Activated CD8-positive, alpha-beta T cell treated with anti-CD3 and anti-CD28 coated beads, Interleukin-2, amount 10 ng/mL, durations not matched to agents 7 days and 5 days (primary cell): ENCODE data around the gene DOCK1. TPM values are rescaled to one million over a fixed set of nuclear protein-coding genes. Genes with fewer than 3 reads are reported as not detected.

Experiments
- ATAC-seq: fragments of 150-1000 bp; cut with Tn5 transposase; one replicate; pipeline ENCODE4 v1.10.0; 2021; ENCODE audit warnings: moderate library complexity
- CTCF ChIA-PET: fragments of 350-600 bp; sonication (Branson Sonifier 250); formaldehyde crosslinking; loops from one replicate; lab custom pipeline; 2021; ENCODE audit warnings: antibody characterized with exemption; lab: Charles Lee
- POLR2A ChIA-PET: fragments of 350-600 bp; sonication (Branson Sonifier 250); formaldehyde crosslinking; loops from one replicate; lab custom pipeline; 2021; ENCODE audit warnings: antibody characterized with exemption; lab: Charles Lee
- DNase-seq: peaks from one replicate; pipeline ENCODE4 v3.0.0-alpha.2; 2020
- H3K27ac Mint-ChIP-seq: one replicate; pipeline ENCODE4 v1.8.0; 2021; ENCODE audit warnings: mild to moderate bottlenecking, mixed read lengths
- H3K27me3 Mint-ChIP-seq: one replicate; pipeline ENCODE4 v1.8.0; 2021; ENCODE audit warnings: low read depth, mixed read lengths
- H3K36me3 Mint-ChIP-seq: one replicate; pipeline ENCODE4 v1.8.0; 2021; ENCODE audit warnings: low read depth, mixed read lengths
- H3K4me1 Mint-ChIP-seq: one replicate; pipeline ENCODE4 v1.8.0; 2021; ENCODE audit warnings: low read depth, mixed read lengths
- H3K4me3 Mint-ChIP-seq: one replicate; pipeline ENCODE4 v1.8.0; 2021; ENCODE audit warnings: mild to moderate bottlenecking, mixed read lengths
- H3K9me3 Mint-ChIP-seq: one replicate; pipeline ENCODE4 v1.8.0; 2022; ENCODE audit warnings: mixed read lengths; ENCODE audit not compliant: insufficient read depth
- total RNA-seq, 2 experiments: library from RNA; stranded (reverse); gene quantifications; one replicate each; pipeline ENCODE4 v1.2.3, GENCODE V29; 2021

DOCK1 gene
- total RNA-seq, 2 experiments from 2014 or later, result not detected

DNA sequence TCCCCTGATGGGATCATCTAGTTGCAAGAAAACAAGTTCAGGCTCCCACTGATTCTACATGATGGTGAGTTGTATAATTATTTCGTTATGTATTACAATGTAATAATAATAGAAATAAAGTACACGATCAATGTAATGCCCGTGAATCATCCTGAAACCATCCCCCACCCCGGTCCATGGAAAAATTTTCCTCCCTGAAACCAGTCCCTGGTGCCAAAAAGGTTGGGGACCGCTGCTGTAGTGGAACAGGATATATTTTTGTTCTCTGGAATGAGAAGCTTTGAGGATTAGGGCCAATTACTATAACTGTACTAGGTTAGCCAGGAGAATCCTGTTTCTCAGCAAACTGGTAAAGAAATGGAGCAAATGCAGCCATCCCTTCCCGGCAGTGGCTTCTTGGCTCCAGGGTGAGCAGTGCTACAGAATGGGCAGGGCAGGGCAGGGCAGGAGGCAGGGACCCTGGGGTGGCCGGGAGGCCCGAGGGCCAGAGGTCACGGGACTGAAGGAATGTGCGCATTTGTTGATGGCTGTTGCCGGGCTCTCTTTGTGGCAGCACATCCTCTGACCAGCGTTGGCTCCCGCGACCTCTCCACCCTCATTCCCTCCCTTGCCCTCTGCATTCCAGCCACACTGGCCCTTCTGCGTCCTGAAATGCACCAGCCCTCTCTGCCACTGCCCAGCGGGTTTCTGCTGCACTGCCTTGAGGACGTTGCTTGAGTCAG, 481.5 kb downstream of the DOCK1 start:
- ATAC-seq, result no peak
- H3K9me3 Mint-ChIP-seq, result no peaks in the 10 kb centered on the region
- ChIA-PET CTCF (no interaction called here), POLR2A (no interaction called here)
- DNase-seq, result no peak
- H3K4me3 Mint-ChIP-seq, result no peak overlapping the region
- H3K27me3 Mint-ChIP-seq, result no peaks in the 10 kb centered on the region
- H3K27ac Mint-ChIP-seq, result no peak overlapping the region
- no peaks in the 10 kb centered on the region for H3K36me3 Mint-ChIP-seq
- no peaks in the 10 kb centered on the region for H3K4me1 Mint-ChIP-seq

- DNase-seq, result no peak
- Mint-ChIP-seq H3K36me3 (no peaks in the 10 kb centered on the region), H3K27me3 (no peaks in the 10 kb centered on the region), H3K4me3 (no peak overlapping the region), H3K27ac (no peak overlapping the region), H3K9me3 (no peaks in the 10 kb centered on the region), H3K4me1 (no peaks in the 10 kb centered on the region)
- POLR2A ChIA-PET, result no interaction called here
- CTCF ChIA-PET, result no interaction called here
- ATAC-seq, result no peak
These were observed 486.6 kb downstream of the DOCK1 start for GRCh38 chr10:127391875-127392274.

DNA sequence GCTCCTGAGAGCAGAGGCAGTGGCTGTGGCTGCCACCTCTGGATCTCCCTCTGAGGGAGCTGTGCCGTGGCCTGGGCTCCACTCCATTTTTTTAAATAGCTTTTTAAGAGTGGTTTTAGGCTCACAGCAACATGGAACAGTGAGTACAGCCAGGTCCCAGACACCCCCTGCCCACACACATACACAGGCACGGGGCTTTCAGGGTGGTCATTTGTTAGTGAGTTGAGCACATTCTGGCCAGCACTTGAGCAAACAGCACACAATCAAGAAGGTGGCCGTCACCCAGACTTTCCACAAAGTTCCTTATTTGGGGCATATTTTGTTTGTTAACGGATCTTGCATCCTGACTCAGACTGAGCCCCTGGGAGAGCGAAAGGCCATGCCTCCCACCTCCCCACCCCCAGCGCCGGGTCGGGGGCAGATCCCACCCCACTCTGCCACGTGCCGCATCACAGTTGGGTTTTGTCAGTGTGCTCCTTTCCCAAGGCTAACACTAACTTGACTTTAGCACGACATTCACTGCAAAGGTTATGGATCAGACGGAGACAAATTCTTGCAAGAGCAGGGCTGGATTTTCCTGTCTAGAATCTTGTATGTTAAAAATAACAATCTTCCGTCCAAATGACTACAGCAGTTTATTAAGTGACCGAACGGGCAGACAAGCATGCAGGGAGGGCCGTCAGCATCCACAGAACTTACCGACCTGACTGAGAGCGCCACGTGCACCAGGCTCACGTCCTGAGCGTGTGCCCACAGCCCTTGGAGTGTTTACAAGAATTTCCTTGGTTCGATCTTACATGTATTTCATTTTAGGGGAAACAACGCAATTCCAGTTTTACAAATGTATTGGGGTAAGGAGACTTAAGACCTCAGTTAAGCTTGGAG, 487.4 kb downstream of the DOCK1 start:
- no peaks in the 10 kb centered on the region for H3K36me3 Mint-ChIP-seq

DNA sequence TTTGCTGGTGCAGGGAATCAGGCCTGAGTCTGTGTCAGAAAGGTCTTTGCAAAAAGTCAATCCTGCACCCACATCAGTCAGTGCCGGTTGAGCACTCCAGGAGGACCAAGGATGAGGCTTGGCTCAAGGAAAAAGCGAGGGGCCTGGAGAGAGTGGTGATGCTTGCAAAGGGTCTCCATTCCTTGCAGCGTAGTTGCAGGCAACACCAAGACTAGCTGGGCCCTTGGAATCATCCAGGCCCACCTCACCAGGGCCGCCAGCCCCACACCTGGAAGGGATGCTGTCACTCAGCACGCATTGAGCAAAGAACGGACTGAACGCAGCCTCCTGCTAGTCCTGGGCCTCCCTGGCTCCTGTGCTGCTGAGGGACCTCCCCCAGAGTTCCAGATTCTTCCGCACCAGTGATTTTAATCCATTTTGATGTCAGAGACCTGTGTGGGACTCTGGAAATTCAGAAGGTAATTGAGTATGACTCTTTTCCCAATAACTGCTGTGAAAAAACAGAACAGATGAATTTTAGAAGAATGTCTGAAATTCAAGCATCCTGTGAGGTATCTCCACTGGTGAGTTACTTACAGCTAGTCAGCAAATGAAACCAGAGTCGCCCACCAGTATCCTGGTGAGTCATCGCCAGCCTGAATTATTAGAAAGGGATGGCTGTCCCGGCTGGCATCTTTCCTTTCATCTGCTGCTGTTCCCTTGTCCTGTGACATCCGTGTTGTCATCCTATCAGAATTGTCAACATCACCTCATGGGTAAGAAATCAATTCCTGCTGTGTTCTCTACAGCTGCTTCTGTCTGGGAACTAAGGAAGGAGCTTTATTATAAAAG, 493.1 kb downstream of the DOCK1 start:
- CTCF ChIA-PET, result no interaction called here
- POLR2A ChIA-PET, result no interaction called here
- Mint-ChIP-seq H3K36me3 (no peaks in the 10 kb centered on the region), H3K27me3 (no peaks in the 10 kb centered on the region), H3K9me3 (no peaks in the 10 kb centered on the region), H3K4me3 (no peak overlapping the region), H3K27ac (no peak overlapping the region), H3K4me1 (no peaks in the 10 kb centered on the region)
- ATAC-seq (no peak), DNase-seq (no peak)

More for the DNA sequence above, 487.4 kb downstream of the DOCK1 start:
- DNase-seq, result no peak
- Mint-ChIP-seq H3K27me3 (no peaks in the 10 kb centered on the region), H3K4me1 (no peaks in the 10 kb centered on the region), H3K9me3 (no peaks in the 10 kb centered on the region), H3K27ac (no peak overlapping the region), H3K4me3 (no peak overlapping the region)
- POLR2A ChIA-PET, result no interaction called here
- CTCF ChIA-PET, result no interaction called here
- ATAC-seq, result no peak

DNA sequence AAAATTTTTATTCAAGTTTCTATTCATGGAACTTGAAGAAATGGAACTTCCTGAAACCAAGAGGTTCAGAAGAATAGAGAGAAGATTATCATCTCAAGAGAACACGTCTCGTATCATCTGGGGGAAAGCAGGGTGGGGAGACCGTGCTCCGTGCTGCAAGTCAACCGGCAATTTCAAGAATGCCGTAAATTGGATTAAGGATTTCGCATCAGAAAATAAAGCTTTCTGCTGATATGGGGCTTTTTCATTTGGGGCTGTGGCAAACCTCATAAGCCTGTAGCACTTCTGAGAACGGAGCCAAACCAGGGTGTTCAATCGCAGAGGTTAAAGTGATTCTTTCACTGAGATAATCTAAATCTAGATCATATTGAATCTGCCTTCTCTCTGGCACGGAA, 493.7 kb downstream of the DOCK1 start:
- CTCF ChIA-PET, result no interaction called here
- Mint-ChIP-seq H3K27me3 (no peaks in the 10 kb centered on the region), H3K4me3 (no peak overlapping the region), H3K27ac (no peak overlapping the region), H3K9me3 (no peaks in the 10 kb centered on the region), H3K36me3 (no peaks in the 10 kb centered on the region), H3K4me1 (no peaks in the 10 kb centered on the region)
- DNase-seq (no peak), ATAC-seq (no peak)
- POLR2A ChIA-PET, result no interaction called here

GRCh38 chr10:127399668-127400067, 494.4 kb downstream of the DOCK1 start:
- ATAC-seq (no peak), DNase-seq (no peak)
- ChIA-PET CTCF (no interaction called here), POLR2A (no interaction called here)
- H3K4me1 Mint-ChIP-seq, result no peaks in the 10 kb centered on the region
- H3K4me3 Mint-ChIP-seq, result no peak overlapping the region
- no peaks in the 10 kb centered on the region for H3K27me3 Mint-ChIP-seq
- no peak overlapping the region for H3K27ac Mint-ChIP-seq
- H3K9me3 Mint-ChIP-seq, result no peaks in the 10 kb centered on the region
- H3K36me3 Mint-ChIP-seq, result no peaks in the 10 kb centered on the region

DNA sequence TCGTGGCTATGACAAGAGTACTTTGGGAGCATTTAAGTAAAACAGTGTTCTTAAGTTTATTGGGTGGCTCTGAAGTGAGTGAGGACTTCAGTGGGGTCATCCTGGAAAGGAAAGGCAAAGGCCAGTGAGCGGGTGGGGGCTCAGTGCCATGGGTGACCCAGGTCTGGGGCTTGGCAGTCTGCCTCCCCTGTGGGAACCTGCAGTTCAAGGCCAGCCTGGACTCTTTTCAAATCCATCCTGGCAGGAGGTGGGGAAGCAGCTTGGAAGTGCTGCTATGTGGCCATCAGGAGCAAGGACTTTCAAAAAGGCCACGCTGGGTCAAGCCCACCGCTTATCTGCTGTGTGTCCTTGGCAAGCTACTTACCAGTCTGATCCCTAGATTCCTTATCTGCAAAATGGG, 495.0 kb downstream of the DOCK1 start:
- Mint-ChIP-seq H3K4me1 (no peaks in the 10 kb centered on the region), H3K27me3 (no peaks in the 10 kb centered on the region), H3K36me3 (no peaks in the 10 kb centered on the region), H3K9me3 (no peaks in the 10 kb centered on the region), H3K4me3 (no peak overlapping the region), H3K27ac (no peak overlapping the region)
- CTCF ChIA-PET, result no interaction called here
- no peak for DNase-seq
- ATAC-seq, result no peak
- POLR2A ChIA-PET, result no interaction called here

DNA sequence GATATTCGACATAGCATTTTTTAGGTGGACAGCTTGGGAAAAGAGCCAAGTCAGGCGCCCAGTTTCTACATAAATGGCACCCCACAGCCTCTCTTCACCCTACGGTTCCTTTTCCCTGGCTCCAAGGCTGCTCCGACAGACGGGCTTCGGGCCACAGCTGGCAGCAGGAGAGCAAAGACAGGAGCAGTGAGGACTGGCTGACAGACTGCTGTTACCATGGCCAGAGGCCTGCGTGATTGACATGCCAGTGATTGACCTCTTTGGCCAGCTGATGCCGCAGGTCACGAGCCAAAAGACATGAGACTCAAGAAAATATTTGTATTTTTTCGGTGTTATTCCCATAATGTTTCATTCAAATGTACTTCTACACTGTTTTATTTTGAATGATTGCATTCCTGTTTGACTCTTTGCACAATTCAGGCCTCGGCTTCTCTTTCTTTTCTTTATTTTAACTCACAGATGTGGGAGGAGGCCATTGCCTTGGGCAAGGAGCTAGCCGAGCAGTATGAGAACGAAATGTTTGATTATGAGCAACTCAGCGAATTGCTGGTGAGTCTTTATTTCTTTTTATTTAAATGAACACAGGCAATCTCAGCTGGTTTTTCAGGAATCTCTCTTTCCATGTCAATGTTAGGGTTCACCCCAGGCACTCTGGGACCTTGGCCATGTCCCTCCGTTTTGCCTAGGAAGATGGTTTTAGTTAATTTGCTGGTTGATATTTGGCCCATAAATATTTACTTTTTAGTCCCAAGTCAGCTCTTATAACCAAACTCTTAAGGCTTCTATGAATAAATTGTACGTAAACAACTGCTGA, 497.6 kb downstream of the DOCK1 start:
- no peak for DNase-seq
- no peaks in the 10 kb centered on the region for H3K36me3 Mint-ChIP-seq
- no peaks in the 10 kb centered on the region for H3K9me3 Mint-ChIP-seq
- no peak overlapping the region for H3K27ac Mint-ChIP-seq
- no peak overlapping the region for H3K4me3 Mint-ChIP-seq
- H3K4me1 Mint-ChIP-seq, result no peaks in the 10 kb centered on the region
- H3K27me3 Mint-ChIP-seq, result no peaks in the 10 kb centered on the region
- POLR2A ChIA-PET, result no interaction called here
- CTCF ChIA-PET, result no interaction called here
- no peak for ATAC-seq

DNA sequence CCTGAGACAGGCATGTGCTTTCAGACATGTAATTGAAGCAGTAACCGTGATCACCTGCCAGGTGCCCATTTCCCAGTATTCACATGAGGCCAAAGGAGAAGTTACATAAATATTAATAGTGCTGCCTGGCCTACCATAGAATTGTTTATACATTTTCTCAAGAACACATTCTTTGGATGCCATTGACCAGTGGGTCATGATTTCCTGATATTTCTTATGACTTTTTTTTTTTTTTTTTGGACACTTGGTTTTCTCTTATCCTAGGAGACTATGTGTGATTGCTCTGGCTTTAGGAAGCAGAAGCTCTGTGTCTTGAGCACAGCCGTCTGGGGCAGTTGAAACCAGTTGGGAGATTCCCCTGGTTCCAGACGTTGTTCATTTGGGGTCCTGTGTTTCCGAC, 500.0 kb downstream of the DOCK1 start:
- ATAC-seq (no peak), DNase-seq (no peak)
- Mint-ChIP-seq H3K4me3 (no peak overlapping the region), H3K27ac (no peak overlapping the region), H3K36me3 (no peaks in the 10 kb centered on the region), H3K4me1 (no peaks in the 10 kb centered on the region), H3K9me3 (no peaks in the 10 kb centered on the region), H3K27me3 (no peaks in the 10 kb centered on the region)
- ChIA-PET POLR2A (no interaction called here), CTCF (no interaction called here)

- POLR2A ChIA-PET, result no interaction called here
- H3K27me3 Mint-ChIP-seq, result no peaks in the 10 kb centered on the region
- H3K36me3 Mint-ChIP-seq, result no peaks in the 10 kb centered on the region
- H3K4me1 Mint-ChIP-seq, result no peaks in the 10 kb centered on the region
- DNase-seq, result no peak
- CTCF ChIA-PET, result interaction anchor here (0.6 kb wide), 1 partner anchor 581 kb away, joined by 3 read pairs; no protein-coding TSS in a partner anchor
- no peak for ATAC-seq
- no peaks in the 10 kb centered on the region for H3K9me3 Mint-ChIP-seq
- H3K27ac Mint-ChIP-seq, result no peak overlapping the region
- no peak overlapping the region for H3K4me3 Mint-ChIP-seq
These were observed 500.9 kb downstream of the DOCK1 start for GRCh38 chr10:127406018-127406550.

DNA sequence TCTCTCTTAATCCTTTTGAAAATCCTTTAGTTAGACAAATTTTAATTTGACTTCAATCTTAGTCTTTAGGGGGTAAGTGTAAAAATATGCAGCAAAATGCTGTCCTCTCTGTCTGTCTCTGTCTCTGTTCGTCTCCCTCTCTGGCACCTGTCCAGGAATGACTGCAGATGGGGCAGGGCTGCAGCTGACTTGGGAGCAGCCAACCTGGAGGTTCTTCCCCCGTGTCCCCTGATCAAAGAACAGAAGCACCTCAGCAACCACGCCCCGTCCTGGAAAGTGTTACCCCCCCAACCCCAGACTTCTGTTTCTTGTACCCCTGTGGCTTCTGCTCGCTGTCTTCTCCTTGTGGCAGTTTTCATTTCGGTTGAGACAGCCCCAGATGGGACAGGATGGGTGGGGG, 502.3 kb downstream of the DOCK1 start:
- ATAC-seq, result no peak
- CTCF ChIA-PET, result no interaction called here

More for the DNA sequence above, 502.3 kb downstream of the DOCK1 start:
- H3K36me3 Mint-ChIP-seq, result no peaks in the 10 kb centered on the region
- H3K27ac Mint-ChIP-seq, result no peak overlapping the region
- H3K4me3 Mint-ChIP-seq, result no peak overlapping the region
- POLR2A ChIA-PET, result no interaction called here
- H3K9me3 Mint-ChIP-seq, result no peaks in the 10 kb centered on the region
- no peaks in the 10 kb centered on the region for H3K27me3 Mint-ChIP-seq
- DNase-seq, result no peak
- H3K4me1 Mint-ChIP-seq, result no peaks in the 10 kb centered on the region
